Measurements from ENCODE around the gene VSTM2L. TPM values are rescaled to one million over a fixed set of nuclear protein-coding genes. Genes with fewer than 3 reads are reported as not detected.

Gene VSTM2L
- total RNA-seq, 1 donor from 2014 or later: 0.52 TPM

DNA sequence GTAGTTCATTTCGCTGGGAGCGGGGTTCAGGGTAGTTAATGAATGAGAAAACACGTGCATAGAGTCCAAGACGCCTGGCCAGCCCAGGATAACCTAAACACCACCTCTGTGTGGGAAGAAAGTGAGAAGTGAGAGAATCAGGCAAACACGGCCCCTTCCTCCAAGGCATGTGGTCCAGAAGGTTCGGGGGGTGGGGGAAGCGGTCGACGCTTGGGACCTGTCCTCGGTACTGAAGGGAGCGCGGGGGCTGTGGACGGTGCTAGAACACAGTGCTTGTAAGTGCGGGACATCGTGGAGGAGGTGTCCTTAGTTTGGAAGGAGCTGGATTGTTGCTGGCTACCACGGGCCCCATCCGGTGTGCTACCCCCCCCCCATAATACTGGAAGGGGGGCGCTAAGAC, 1.7 kb upstream of the VSTM2L start:
- no peak for ATAC-seq

DNA sequence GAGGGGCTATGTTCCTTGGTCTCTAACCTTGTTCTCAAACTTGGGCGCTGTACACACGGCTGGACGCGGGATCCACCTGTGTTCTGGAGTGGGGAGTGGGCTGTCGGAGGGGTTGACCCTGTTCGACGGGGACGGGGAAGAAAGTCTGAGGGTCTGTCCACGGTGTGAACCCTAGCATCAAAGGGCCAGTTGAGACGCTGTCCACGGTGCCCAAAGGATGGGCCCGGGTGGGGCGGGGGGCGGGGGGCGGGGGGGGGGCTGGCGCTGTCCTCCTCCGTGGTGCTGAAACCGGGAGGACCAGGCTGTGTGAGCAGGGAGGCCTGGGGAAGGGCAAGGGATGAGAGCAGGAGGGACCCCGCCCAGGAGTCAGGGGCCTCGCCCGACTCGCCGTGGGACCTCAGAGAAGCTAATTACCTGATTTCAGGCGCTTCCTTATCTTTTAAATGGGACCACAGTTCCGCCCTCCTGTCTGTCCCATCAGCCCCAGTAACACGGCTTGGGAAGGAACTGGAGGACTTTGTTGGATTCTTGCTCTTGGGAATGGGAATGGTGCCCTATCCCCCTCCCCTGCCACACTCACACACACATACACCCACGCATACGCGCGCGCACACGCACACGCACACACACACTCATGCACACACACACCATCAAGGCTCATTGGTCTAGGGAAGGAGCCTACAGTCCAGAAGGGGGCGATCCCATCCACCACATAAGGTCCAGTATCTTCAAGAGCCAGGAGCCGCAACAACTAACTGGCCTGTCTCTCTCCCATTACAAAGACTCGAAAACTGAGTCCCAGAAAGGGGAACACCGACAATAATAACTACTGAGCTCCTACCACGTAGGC, 1.0 kb upstream of the VSTM2L start:
- ATAC-seq: peak; percentile 48

DNA sequence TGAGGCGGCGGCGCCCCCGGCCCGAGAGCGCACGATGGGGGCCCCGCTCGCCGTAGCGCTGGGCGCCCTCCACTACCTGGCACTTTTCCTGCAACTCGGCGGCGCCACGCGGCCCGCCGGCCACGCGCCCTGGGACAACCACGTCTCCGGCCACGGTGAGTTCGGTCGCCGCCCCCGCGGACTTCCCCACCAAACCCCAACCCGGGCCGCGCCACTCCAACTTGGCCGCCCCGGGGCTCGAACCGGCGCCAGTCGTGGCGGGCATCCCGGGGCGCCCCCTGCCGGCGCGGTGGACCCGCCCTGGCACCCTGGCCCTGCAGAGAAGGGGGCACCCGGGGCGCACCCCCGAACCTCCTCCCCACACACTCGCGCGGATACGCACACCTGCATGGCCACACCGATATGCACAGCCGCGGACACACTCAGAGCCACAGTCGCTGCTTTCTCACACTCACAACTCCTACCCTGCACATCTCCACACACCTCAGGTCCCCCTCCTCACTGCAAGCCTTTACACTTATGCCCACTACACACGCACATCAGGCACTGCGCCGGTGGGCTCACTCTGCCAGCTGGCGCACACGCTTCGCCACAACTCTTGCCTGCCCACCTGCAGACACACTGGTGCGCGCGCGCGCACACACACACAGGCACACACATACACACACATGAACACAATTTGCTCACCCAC, 535 bp downstream of the VSTM2L start:
- no peak for ATAC-seq

DNA sequence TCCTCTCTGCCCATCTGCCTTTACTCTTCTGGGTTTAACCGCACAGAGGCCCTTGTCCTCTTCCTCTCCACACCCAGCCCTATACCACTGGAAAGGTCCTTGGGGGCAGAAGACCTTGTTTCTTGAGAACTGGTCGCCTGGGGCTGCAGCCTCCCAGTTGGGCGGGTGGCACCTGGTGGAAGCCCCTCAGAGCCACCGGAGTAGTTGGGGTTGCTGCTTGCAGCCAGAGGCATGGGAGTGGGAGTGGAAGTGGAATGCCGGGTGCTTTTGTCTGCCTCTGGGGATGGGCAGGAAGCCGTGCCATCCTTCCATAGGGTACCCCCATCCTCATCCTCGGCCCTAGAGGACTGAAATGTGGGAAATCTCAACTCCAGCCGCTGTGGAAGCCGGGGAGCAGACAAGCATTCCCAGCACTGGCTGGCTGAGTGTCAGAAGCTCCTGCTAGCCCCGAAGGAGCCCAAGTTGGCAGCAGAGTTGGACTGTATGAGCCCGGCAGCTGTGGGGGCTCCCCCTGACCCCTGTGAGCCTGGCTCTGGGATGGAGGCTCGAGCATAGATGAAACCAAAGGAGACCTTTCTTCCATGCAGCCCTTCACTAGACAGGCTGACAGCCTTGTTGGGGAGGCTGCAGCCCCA, 1.2 kb downstream of the VSTM2L start:
- no peak for ATAC-seq

DNA sequence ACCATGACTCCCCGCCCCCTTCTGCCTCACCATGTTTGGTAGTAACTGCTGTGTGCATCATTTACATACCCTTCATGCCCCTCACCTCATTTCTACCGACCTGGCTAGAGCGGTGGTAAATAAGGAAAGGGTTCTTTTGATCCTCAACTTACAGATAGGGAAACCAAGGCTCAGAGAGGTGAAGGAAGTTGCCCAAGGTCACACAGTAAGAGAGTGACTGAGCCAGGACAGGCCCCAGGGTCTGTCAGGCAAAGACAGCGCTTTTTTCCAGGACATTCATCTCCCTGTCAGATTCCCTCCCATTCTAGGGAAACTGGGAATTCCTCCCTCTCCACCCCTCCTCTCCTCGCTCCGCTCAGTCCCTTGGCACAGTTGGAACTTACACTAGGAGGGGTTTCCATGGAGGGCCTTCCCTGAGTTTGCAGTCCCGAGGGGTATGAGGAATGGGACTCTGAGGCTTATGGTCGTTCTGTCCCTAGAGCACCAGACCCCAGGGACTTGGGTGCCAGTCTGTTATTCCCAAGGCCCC, 2.0 kb downstream of the VSTM2L start:
- no peak for ATAC-seq

DNA sequence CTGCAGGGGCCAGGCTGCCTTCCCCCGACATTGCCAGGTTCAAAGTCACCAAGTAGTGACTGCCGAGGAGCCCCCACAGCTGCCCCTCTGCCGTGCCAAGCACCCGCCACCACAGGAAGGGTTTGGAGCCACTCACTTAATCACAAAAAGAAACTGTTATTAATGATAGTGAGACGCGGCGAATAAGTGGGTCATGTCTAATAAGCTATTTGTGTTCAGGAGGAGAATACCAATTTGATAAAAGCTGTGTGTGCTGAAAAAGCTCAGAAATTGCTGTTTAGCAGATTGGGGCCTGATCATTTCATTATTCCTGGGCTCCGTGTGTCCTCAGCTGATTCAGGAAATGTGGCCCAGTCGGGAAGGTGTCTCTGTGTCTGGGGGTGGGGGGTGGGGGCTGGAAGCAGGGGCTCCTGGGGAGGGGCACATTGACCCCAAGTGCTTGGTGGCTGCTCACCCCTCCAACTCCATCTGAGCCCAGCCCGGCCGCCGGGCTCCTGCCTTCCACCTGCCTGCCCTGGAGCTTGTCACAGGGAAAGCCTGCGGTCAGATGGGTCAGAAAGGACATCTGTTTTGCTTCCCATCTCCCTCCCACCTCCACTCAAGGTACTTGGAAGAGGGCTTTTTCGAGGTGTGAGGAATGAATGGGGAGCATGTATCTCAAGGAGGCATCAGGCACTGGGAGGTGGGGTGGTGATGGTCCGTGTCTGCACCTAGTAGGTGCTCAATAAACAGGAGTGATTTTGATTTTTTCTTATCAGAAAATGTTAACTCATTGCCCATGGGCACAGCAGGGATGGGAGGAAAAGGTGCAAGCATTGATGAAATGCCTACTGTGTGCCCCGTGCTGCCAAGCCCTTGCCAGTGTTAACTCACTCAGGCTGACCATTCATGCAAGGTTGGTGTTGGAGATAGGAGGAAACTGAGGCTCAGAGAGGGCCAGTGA, 3.0 kb downstream of the VSTM2L start:
- ATAC-seq: no peak

DNA sequence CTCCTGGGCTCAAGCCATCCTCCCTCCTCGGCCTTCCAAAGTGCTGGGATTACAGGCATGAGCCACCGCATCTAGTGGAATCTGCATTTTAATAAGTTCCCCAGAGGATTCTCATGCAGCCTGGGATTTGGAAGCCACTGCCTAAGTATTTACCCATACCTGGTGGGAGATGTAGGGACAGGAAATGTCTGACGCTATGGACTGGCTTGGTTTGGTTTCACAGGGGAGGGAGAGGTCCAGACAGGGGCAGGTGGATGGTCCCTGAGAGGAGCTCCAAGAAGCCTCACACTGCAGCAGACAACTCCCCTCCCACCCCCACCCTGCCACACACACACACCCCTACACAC, 4.4 kb downstream of the VSTM2L start:
- ATAC-seq: no peak

DNA sequence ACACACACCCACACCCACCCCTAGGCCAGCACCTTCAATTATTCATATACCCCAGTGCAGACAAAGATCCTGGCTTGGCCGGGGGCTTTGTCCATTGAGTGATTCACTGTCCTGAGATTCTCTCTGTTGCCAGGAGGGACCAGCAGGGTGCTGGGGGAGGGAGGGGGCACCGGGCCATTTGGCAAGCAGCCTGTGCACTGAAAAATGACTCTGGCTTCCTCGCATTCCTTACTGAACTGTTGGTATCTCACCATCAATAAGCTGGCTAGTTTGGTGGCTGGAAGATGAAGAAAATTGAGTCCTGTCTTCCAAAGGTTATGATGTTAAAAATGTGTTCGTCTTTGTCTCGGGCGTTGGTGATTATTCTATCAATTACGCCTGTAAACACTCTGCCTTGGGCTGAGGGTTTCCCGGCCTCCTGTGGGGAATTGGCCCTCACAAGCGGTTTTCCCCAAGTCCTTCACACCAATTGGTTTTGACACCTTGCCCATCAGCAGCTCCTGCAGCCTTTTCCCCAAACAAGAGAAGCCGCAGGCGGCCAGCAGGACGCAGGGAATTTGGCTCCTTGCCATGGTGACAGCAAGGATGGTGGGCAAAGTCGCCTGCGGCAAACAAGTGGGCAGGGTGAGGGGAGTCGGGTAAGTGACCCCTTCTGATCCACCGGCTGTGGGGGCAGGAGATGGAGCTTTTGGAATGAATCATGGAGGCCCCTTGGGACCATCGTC, 4.9 kb downstream of the VSTM2L start:
- ATAC-seq: no peak

DNA sequence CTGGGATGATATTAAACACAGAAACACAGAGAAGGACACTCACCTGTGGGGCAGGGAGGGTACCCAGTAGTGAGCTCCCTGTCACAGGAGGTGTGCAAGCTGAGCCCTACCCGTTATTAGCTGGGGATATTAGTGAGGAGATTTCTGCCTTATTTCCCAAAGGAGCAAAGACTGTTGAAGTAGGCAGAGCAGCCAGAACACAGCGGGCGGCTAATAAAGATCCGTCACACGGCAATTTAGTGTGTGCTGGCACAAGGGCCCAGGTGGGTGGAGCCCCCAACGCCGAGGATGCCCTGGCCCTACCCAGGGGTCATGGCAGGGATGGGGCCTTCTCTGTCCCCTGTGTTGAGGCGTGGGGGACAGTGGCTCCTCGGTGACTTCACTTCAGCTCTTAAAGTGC, 8.3 kb downstream of the VSTM2L start:
- ATAC-seq: no peak

DNA sequence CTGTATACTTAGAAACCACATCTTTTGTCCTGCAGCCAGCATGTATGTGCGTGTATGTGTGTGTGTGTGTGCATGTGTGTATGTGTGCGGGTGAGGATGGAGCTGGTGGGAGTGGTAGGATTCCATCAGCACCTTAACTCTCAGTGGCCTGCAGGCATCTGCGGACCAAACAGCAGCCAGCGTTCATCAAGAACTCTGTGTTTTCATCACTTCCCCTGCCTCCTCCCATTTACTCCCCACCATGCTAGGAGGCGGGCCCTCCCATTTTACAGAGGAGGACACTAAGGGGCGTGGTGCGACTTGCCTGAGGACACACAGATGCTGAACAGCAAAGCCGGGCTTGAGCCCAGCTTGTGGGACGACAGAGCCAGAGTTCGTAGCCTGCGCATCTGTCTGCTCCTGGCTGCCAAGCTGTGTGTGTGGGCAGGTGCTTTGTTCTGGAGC, 8.9 kb downstream of the VSTM2L start:
- peak; percentile 18 for ATAC-seq

DNA sequence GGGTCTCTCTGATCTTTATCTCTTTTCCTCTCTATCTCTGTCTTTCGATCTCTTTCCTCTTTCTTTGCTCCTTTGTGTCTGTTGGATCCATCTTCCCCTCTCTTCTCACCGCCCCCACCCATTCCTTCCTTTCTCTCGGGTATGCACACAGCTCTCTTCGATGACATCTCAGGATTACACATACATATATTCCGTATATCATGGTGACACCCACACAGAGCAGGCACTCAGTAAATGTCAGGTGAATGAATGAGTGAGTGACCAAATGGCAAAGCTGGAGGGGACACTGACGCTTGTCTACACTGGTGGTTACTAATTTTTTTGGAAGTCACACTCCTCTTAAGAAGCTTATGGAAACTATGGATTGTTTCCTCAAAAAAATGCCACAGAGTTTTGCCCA, 9.9 kb downstream of the VSTM2L start:
- ATAC-seq: no peak

DNA sequence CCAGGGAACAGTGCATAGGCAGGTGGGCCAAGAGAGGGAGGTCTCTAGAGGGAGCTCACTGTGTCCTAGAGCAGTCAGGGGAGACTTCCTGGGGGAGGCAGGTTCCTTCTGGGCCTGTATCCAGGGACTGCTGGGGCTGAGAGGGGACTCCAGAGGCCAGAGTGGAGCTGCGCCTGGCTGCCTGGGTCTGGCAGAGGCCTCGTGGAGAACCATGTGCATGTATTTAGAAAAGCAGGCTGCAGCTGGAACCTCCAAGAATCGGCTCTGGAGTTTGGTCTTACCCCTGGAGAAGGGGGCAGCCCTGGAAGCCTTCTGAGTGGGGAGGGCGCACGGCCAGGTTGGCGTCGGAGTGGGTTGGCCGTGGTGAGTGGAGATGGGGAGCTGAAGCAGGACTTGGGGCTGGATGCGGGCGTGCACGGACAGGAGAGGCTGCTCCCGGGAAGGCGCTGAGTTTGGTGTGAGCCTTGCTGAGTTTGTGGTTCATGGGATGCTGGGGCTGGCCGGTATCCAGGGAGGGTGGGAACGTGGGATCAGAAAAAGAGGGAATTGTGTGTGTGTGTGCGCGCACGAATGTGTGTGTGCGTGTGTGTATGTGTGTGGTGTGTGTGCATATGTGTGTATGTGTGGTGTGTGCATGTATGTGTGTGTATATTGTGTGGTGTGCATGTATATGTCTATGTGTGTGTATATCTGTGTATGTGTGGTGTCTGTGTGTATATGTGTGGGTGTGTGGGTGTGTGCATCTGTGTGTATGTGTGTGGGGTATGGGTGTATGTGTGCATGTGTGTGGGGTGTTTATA, 10.8 kb downstream of the VSTM2L start:
- no peak for ATAC-seq

DNA sequence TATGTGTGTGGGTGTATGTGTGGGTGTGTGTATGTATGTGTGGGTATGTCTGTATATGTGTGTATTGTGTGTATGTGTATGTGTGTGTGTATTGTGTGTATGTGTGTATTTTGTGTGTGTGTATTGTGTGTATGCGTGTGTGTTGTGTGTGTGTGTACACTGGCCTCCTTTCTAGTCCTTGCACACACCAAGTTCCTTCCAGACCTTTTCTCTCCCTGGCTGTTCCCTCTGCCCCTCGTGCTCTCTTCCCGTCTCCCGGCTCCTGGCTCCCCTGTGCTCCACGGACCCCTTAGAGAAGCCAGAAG, 11.4 kb downstream of the VSTM2L start:
- no peak for ATAC-seq

DNA sequence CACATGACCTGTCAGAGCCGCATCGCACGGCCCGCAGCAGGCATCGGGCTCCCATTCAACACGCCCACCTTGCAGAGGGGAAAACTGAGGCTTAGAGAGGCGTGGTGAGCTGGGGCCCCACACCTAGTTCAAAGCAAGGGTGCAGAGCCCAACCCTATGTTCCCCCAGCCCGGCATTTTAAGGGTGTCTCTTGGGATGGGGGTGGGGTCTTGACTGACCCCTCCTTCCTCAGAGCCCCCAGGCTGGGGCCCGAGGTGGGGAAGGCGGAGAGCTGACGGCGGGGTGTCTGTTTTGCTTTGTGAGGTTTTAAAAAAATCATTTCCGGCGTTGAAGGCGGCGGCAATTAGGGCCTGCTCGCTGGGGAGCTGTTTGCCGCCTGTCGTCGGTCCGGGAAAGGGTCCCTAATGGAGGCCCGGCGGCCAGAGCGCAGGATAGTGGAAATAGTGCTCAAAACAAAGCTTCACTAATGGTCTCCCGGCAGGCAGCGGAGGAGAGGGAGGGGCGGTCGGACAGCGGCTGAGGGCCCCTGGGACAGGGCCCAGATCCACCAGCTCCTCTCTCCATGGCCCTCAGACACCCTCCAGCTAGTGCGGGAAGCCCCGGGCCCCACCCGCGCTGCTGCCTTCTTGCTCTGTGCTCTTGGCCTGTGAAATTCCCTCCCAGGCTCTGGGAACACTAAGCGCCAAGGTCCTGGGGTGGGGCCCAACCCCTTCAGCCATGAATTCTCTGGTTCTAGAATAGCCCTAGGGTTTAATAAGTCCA, 11.9 kb downstream of the VSTM2L start:
- no peak for ATAC-seq

DNA sequence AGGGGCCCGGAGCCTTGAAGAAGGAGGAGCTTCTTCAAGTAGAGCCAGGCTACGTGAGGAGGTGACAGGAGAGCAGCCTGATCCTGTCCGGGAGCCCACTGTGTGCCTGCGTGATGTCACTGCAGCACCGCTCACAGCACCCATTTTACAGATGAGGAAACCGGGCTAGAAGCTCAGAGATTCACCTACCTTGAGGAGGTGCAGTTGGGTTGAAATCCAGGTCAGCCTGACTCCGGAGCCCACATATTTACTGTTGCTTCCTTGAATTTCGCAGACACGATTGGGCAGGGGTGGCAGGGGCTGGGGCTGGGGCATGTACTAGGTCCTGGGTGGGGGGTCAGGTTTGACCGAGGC, 12.5 kb downstream of the VSTM2L start:
- ATAC-seq: no peak

DNA sequence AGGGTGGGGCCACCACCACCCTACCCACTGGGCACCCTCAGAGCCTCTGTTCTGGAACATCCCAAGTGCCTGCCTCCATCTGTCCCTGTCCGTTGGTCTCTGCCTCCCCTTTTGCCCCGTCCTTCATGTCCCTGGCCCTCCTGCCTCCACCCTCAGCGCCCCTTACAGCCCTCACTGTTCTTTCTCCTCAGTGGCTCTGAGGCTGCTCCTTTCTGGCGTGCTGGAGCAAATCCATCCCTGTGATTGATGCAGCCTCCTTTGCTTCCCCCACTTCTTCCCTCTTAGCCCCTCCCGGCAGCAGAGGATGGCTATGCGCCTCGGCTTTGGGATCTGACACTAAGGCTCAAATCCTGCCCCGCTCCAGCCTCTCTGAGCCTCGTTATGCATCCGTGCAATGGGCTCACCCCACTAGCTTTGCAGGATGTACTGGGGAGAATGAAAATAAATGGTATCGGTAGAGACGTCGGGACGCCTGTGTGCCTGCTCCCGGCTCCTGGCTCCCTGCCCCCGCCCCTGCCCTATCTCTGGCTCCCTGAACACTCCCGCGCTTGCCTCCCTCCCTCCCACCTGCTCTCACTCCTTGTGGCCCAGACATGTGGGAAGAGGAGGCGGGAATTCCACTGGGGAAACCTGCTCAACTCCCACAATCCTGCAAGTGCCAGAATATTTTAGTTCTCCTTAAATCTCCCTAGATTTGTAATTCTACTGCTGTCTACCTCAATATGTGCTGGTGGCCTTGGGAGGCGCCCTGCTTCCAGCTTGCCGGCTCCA, 13.1 kb downstream of the VSTM2L start:
- no peak for ATAC-seq

DNA sequence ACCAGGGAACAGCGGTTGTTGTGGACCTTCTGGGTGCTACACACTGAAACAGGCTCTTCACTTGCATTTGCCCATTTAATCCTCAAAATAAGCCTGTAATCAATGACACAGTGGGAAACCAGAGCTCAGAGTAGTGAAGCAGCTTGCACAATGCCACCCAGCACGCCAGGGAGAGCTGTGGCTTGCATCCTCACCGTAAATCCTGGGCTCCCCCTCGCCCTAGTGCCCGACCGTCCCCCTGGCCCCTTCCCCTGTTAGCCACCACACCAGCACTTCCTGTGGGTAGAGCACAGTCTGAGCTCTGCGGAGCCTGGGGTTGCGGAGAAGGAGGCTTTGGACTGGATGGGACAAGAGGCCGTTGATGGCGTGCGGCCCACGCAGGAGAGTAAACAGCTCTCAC, 14.5 kb downstream of the VSTM2L start:
- no peak for ATAC-seq

DNA sequence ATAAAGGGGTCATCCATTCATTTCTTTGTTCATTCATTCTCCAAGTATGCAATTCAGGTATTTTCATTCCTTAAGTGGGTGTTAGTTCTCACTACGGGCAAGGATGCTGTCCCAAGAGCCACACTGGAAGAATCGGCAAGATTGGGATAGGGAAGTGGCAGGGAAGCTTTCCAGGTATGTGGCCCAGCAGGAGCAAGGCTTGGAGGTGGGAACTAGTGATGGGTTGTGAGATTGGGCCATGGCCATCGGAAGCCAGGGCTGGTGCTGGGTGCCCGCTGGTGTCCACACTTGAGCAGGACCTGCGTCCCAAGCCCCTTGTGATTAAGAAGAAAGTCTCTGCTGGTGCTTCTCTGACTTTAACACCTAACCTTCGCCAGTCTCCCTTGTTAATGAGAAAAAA, 15.1 kb downstream of the VSTM2L start:
- no peak for ATAC-seq

DNA sequence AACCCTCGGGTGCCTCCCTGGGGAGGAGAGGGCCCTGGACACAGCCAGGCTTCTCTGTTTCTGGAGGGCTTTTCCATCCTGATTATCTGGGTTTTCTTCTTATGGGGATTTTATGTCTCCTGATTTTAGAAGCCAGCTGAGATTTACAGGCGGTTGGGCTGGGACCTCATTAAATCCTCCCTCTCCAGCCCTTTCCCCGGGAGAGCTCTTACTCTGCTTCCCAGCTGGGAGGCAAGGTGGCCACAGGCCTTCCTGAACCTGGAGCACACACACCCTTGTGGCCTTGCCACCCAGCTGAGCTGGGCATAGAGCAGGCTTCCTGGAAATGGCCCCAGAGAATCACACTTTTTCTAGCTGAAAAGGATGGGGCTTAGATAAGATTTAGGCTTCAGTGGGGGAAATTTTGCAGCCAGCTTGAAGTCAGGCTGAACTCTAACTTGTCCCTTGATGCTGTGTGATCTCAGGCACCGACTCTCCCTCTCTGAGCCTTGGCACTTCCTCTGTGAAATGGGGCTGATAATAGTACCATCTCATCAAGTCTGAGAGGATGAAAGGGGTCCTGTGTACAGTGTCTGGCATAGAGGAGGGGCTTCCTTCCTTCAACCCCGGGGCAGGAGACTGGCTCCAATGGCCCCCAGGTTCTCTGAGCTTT, 16.6 kb downstream of the VSTM2L start:
- ATAC-seq: no peak
